Measurements from ENCODE around the gene RNF13.

Gene RNF13

GRCh38 chr3:149898771-149899170 is 85.8 kb downstream of the RNF13 start:
- no peak for TF ChIP-seq USF1 (IDR thresholded peaks at IDR 0.05)
- TF ChIP-seq EGR1 (IDR thresholded peaks at IDR 0.05), result no peak
- TF ChIP-seq FOXM1 (IDR thresholded peaks at IDR 0.05; ENCODE audit: borderline replicate concordance, low read depth), result no peak
- TF ChIP-seq, protein P1, sequence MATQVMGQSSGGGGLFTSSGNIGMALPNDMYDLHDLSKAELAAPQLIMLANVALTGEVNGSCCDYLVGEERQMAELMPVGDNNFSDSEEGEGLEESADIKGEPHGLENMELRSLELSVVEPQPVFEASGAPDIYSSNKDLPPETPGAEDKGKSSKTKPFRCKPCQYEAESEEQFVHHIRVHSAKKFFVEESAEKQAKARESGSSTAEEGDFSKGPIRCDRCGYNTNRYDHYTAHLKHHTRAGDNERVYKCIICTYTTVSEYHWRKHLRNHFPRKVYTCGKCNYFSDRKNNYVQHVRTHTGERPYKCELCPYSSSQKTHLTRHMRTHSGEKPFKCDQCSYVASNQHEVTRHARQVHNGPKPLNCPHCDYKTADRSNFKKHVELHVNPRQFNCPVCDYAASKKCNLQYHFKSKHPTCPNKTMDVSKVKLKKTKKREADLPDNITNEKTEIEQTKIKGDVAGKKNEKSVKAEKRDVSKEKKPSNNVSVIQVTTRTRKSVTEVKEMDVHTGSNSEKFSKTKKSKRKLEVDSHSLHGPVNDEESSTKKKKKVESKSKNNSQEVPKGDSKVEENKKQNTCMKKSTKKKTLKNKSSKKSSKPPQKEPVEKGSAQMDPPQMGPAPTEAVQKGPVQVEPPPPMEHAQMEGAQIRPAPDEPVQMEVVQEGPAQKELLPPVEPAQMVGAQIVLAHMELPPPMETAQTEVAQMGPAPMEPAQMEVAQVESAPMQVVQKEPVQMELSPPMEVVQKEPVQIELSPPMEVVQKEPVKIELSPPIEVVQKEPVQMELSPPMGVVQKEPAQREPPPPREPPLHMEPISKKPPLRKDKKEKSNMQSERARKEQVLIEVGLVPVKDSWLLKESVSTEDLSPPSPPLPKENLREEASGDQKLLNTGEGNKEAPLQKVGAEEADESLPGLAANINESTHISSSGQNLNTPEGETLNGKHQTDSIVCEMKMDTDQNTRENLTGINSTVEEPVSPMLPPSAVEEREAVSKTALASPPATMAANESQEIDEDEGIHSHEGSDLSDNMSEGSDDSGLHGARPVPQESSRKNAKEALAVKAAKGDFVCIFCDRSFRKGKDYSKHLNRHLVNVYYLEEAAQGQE (IDR thresholded peaks at IDR 0.05; ENCODE audit: low read depth), result no peak
- TF ChIP-seq MAX (IDR thresholded peaks at IDR 0.05), result no peak
- TF ChIP-seq CREB1 (IDR thresholded peaks at IDR 0.05; ENCODE audit: low read depth), result no peak
- no peak for TF ChIP-seq EP300 (IDR thresholded peaks at IDR 0.05; ENCODE audit: borderline replicate concordance)
- TF ChIP-seq TAF1 (IDR thresholded peaks at IDR 0.05; ENCODE audit: low read depth), result no peak
- no peak for TF ChIP-seq TEAD4 (IDR thresholded peaks at IDR 0.05)
- TF ChIP-seq YY1 (IDR thresholded peaks at IDR 0.05; ENCODE audit: low read depth), result no peak

- TF ChIP-seq ZBTB7A (IDR thresholded peaks at IDR 0.05; ENCODE audit: low read depth) (no peak), CEBPB (IDR thresholded peaks at IDR 0.05) (no peak), EGR1 (IDR thresholded peaks at IDR 0.05) (no peak), CREB1 (IDR thresholded peaks at IDR 0.05; ENCODE audit: low read depth) (no peak), NFIC (IDR thresholded peaks at IDR 0.05) (no peak), FOXM1 (IDR thresholded peaks at IDR 0.05; ENCODE audit: borderline replicate concordance, low read depth) (no peak), YY1 (IDR thresholded peaks at IDR 0.05; ENCODE audit: low read depth) (no peak), MAX (IDR thresholded peaks at IDR 0.05) (no peak), RAD21 (IDR thresholded peaks at IDR 0.05; ENCODE audit: low read depth) (no peak), EP300 (IDR thresholded peaks at IDR 0.05; ENCODE audit: borderline replicate concordance) (no peak), TCF12 (IDR thresholded peaks at IDR 0.05; ENCODE audit: low read depth) (no peak), TAF1 (IDR thresholded peaks at IDR 0.05; ENCODE audit: low read depth) (no peak), TEAD4 (IDR thresholded peaks at IDR 0.05) (no peak), USF1 (IDR thresholded peaks at IDR 0.05) (no peak)
- TF ChIP-seq, protein P1 (IDR thresholded peaks at IDR 0.05; ENCODE audit: low read depth), result no peak
These were observed 87.3 kb downstream of the RNF13 start for GRCh38 chr3:149900322-149900721.

DNA sequence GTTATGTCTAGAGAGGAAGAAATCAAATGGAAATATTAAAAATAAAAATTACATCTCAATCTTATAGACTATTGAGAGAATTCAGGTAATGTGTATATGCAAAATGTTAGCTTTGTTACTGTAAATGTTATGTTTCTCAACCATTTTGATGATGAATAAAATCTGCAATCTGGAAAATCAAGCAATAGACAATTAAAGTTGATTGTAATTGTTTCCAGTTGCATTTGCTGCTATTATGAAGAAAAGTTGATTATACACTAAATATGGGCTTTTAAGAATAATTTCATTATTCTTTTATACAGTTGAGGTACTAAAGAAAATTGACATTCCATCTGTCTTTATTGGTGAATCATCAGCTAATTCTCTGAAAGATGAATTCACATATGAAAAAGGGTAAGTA is 88.8 kb downstream of the RNF13 start:
- TF ChIP-seq CREB1 (IDR thresholded peaks at IDR 0.05; ENCODE audit: low read depth), result no peak
- TF ChIP-seq NFIC (IDR thresholded peaks at IDR 0.05), result no peak
- no peak for TF ChIP-seq TEAD4 (IDR thresholded peaks at IDR 0.05)
- TF ChIP-seq EGR1 (IDR thresholded peaks at IDR 0.05), result no peak
- no peak for TF ChIP-seq USF1 (IDR thresholded peaks at IDR 0.05)
- TF ChIP-seq TCF12 (IDR thresholded peaks at IDR 0.05; ENCODE audit: low read depth), result no peak
- TF ChIP-seq ZBTB7A (IDR thresholded peaks at IDR 0.05; ENCODE audit: low read depth), result no peak
- no peak for TF ChIP-seq YY1 (IDR thresholded peaks at IDR 0.05; ENCODE audit: low read depth)

- no peak for TF ChIP-seq EGR1 (IDR thresholded peaks at IDR 0.05)
- TF ChIP-seq ZBTB7A (IDR thresholded peaks at IDR 0.05; ENCODE audit: low read depth), result no peak
- no peak for TF ChIP-seq NFIC (IDR thresholded peaks at IDR 0.05)
- TF ChIP-seq, protein P1 (IDR thresholded peaks at IDR 0.05; ENCODE audit: low read depth), result no peak
- no peak for TF ChIP-seq RAD21 (IDR thresholded peaks at IDR 0.05; ENCODE audit: low read depth)
- no peak for TF ChIP-seq MAX (IDR thresholded peaks at IDR 0.05)
- no peak for TF ChIP-seq TCF12 (IDR thresholded peaks at IDR 0.05; ENCODE audit: low read depth)
- no peak for TF ChIP-seq CEBPB (IDR thresholded peaks at IDR 0.05)
- no peak for TF ChIP-seq CREB1 (IDR thresholded peaks at IDR 0.05; ENCODE audit: low read depth)
- no peak for TF ChIP-seq EP300 (IDR thresholded peaks at IDR 0.05; ENCODE audit: borderline replicate concordance)
- no peak for TF ChIP-seq FOXM1 (IDR thresholded peaks at IDR 0.05; ENCODE audit: borderline replicate concordance, low read depth)
These were observed 89.6 kb downstream of the RNF13 start for GRCh38 chr3:149902498-149903139.
